ENCODE results near the gene CMTM7.
A peak's percentile ranks its signal among the peaks of the same experiment; 100 is the strongest.
"Not testable (repeated sequence)": the region's sequence is repeated elsewhere in the genome, so short reads cannot be mapped to it uniquely, and the experiment has no call there.

The CMTM7 gene

DNA sequence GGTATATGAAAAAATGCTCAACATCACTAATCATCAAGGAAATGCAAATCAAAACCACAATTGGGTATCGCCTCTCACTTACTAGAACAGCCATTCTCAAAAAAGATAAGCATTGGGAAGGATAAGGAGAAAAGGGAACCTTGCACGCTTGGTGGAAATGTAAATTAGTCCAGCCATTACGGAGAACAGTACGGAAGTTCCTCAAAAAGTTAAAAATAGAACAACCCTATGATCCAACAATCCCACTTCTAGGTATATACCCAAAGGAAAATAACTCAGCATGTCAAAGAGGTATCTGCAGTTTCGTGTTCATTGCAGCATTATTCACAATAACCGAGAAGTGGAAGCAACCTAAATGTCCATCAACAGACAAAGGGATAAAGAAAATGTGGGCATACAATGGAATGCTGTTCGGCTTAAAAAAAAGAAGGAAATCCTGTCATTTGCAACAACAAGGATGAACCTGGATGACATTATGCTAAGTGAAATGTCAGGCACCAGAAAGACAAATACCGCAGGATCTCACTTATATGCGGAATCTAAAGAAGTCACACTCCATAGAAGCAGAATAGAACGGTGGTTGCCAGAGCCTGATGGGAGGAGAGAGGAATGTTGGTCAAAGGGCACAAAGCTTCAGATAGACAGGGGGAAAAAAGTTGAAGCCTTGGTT lies 11.7 kb upstream of the CMTM7 start:
- Histone ChIP-seq H3K4me1 (peaks cover 35% of the 10 kb centered on the region), H3K4me3 (no peak overlapping the region), H3K27ac (no peak overlapping the region), H3K9me3 (no peaks in the 10 kb centered on the region), H3K27me3 (no peaks in the 10 kb centered on the region), H3K4me2 (no peak overlapping the region), H3K36me3 (no peaks in the 10 kb centered on the region), H4K20me1 (peaks cover 5% of the 10 kb centered on the region; the same call in 1 of the 2 replicates), H3K9ac (no peak overlapping the region)
- TF ChIP-seq Cebpa-rat (IDR thresholded peaks at IDR 0.05), result no peak

DNA sequence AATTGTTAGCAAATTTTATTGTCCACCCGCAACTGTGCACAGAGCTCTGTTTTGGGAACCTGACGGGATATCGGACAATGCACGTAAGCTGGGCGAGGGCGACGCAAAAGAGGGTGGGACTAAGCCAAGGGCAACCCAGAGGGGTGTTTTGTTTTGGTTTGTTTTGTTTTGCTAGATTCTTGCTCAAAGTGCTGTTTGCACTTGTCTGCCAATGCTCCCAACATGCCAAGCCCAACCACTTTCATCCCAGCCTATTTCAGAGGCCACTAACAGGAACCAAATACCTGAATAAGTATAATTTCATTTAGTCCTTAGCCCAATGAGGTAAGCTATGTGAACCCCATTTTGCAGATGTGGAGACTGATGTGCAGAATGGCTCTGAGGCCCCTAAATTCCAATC lies 9.7 kb upstream of the CMTM7 start:
- H3K4me3 ChIP-seq, result no peak overlapping the region
- no peak for TF ChIP-seq Cebpa-rat (IDR thresholded peaks at IDR 0.05)
- peaks cover 32% of the 10 kb centered on the region for H3K4me1 ChIP-seq
- H4K20me1 ChIP-seq, result no peaks in the 10 kb centered on the region
- H3K9ac ChIP-seq, result no peak overlapping the region
- no peaks in the 10 kb centered on the region for H3K36me3 ChIP-seq
- no peak overlapping the region for H3K4me2 ChIP-seq
- no peaks in the 10 kb centered on the region for H3K9me3 ChIP-seq
- H3K27me3 ChIP-seq, result no peaks in the 10 kb centered on the region
- no peak overlapping the region for H3K27ac ChIP-seq

DNA sequence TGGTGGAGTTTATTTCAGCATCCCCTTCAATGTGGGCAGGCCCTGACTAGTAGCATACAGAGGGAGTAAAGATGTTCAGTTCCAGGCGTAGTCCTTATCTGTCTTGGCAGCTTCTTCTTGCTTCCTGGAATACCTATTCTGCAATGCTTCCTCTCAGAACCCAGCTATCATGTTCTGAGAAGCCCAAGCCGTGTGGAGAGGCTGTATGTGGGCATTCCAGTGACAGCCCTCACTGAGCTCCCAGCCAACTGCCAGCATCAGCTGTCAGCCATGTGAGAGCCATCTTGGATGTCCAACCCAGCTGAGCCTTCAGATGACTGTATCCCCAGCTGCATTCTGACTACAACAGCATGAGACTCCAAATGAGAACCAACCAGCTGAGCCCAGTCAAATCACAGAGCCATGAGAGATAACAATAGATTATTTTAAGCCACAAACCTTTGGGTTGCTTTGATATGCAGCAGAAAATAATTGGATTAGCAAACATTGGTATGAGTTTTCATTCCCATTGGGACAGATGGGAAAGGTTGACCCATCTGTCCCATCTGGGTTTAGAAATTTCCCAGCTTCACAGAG lies 8.4 kb upstream of the CMTM7 start:
- H3K4me3 ChIP-seq, result no peak overlapping the region
- H3K36me3 ChIP-seq, result no peaks in the 10 kb centered on the region
- H3K4me2 ChIP-seq, result peak overlapping the region; percentile 76; the same call in 1 of the 2 replicates
- TF ChIP-seq Cebpa-rat (IDR thresholded peaks at IDR 0.05), result no peak
- H3K9ac ChIP-seq, result no peak overlapping the region
- no peaks in the 10 kb centered on the region for H3K9me3 ChIP-seq
- peaks cover 42% of the 10 kb centered on the region for H3K4me1 ChIP-seq
- no peaks in the 10 kb centered on the region for H4K20me1 ChIP-seq
- no peak overlapping the region for H3K27ac ChIP-seq
- no peaks in the 10 kb centered on the region for H3K27me3 ChIP-seq

DNA sequence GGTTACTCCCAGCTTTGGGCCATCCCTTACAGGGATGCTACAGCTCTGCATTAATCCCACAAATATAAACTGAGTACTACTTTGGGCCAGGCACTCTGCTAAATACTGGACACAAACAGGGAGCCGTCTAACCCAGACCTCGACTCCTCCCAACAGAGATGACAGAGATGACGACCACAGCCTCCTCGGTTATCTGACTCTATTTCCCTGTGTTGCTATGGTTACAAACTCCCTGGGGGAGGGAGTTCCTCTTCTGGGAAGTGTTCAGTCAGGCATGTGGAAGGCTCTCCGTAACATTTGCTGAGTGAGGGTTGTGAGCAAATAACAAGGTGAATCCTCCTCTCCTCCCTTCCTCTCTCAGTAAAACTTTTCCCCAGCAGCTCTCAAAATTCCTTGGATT lies 6.7 kb upstream of the CMTM7 start:
- Histone ChIP-seq H3K27ac (peak overlapping the region; percentile 53), H3K4me2 (peak overlapping the region; percentile 76), H3K36me3 (no peaks in the 10 kb centered on the region), H3K4me1 (peaks cover 60% of the 10 kb centered on the region), H3K4me3 (0 out of 2 replicates have a peak overlapping the region, but pooled peaks have one; percentile 26), H3K27me3 (no peaks in the 10 kb centered on the region), H3K9ac (peak overlapping the region; percentile 36; the same call in 1 of the 2 replicates), H4K20me1 (no peaks in the 10 kb centered on the region), H3K9me3 (no peaks in the 10 kb centered on the region)
- no peak for TF ChIP-seq Cebpa-rat (IDR thresholded peaks at IDR 0.05)

DNA sequence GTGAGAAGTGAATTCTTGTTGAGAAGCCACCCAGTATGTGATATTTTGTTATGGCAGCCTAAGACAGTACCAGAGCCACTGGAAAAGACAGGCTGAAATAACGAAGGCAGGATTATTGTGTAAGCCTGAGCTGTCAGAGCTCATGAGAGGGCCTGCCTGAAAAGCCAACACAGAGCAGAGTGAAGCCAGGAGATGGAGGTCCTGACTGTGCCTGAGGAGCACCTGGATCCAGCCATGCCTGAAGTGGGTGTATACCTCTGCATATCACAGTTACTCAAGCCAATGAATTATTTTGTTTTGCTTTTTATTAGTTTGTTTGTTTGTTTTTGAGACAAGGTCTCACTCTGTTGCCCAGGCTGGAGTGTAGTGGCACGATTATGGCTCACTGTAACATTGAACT lies 4.1 kb upstream of the CMTM7 start:
- Histone ChIP-seq H3K9me3 (no peaks in the 10 kb centered on the region), H3K27ac (no peak overlapping the region), H3K4me1 (peaks cover 74% of the 10 kb centered on the region), H3K36me3 (no peaks in the 10 kb centered on the region), H3K27me3 (no peaks in the 10 kb centered on the region), H4K20me1 (0 out of 2 replicates have a peak, but pooled peaks cover 1% of the 10 kb centered on the region), H3K4me2 (no peak overlapping the region), H3K4me3 (no peak overlapping the region), H3K9ac (no peak overlapping the region)
- no peak for TF ChIP-seq Cebpa-rat (IDR thresholded peaks at IDR 0.05)

DNA sequence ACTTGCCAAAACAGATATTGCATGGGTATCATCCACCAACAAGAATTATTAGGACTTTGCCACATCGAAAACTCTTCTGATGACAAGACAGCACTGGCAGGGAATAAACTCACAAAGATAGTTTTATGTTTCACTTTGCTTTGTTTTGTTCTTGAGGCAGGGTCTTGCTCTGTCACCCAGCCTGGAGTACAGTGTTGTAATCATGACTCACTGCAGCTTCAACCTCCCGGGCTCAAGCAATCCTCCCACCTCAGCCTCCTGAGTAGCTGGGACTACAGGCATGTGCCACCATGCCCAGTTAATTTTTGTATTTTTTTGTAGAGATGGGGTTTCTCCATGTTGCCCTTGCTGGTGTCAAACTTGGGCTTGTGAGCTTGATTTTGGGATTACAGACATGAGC lies 2.1 kb upstream of the CMTM7 start:
- peaks cover 76% of the 10 kb centered on the region for H3K4me1 ChIP-seq
- H3K27ac ChIP-seq, H3K36me3 ChIP-seq, H3K4me3 ChIP-seq, H3K9me3 ChIP-seq, H3K27me3 ChIP-seq, H3K9ac ChIP-seq: not testable (repeated sequence)
- H4K20me1 ChIP-seq, result peaks cover 22% of the 10 kb centered on the region
- peak overlapping the region; percentile 26; the same call in 1 of the 2 replicates for H3K4me2 ChIP-seq

DNA sequence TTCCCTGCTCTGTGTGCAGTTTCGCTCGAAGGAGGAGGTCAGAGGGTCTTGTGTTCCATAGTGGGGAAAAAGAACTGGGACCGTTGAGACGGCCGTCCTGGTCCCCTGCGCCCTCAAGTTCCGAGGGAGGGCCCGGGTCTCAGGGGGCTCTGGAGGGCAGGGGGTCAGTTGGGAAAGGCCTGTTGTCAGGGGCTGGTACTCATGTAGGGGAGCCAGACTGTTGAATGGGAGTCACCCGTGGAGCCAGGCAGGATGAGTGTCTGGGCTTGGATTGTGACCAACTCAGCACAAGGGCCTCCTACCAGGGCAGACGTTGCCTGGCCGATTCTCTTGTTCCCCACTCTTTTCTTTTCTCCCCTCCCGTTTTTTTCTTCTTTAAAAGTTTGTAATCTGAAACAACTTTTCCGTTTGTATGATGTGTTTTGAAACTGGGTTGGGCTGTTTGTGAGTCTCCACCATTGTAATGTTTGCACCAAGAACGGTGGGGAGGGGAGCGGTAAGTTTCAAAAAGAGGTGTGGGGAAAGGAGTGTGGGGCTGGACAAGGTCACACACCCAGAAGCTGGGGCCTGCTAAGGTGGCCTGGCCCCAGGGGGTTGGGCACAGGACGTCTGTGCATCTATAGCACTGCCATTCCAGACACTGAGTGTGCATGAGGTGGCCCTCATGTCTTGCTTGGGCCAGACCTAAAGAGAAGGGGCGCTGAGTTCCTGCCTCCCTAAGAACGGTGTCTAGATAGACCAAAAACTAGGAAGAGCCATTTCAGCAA lies 1.1 kb downstream of the CMTM7 start:
- no peak for TF ChIP-seq Cebpa-rat (IDR thresholded peaks at IDR 0.05)
- Histone ChIP-seq H3K4me3 (peak overlapping the region; percentile 89), H3K9ac (peak overlapping the region; percentile 92), H3K4me2 (peak overlapping the region; percentile 90), H3K4me1 (peaks cover 86% of the 10 kb centered on the region), H4K20me1 (peaks cover 53% of the 10 kb centered on the region), H3K9me3 (no peaks in the 10 kb centered on the region), H3K27ac (peak overlapping the region; percentile 91), H3K36me3 (peaks cover 6% of the 10 kb centered on the region; the same call in 1 of the 2 replicates), H3K27me3 (no peaks in the 10 kb centered on the region)

DNA sequence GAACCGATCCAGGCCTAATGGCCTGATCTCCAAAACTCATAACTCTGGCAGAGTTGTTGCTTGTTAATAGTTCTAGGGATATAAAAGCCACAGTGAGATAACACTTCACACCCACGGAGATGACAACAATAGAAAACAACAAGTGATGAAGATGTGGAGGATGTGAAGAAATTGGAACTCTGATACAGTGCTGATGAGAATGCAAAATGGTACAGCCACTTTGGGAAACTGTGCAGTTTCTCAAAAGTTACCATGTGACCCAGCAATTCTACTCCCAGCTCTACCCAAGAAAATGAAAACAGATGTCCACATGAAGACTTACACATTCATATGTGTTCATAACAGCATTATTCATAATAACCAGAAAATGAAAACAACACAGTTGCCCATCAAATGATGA lies 3.8 kb downstream of the CMTM7 start:
- H3K9me3 ChIP-seq, result no peaks in the 10 kb centered on the region
- no peak for TF ChIP-seq Cebpa-rat (IDR thresholded peaks at IDR 0.05)
- H3K27me3 ChIP-seq, result no peaks in the 10 kb centered on the region
- peaks cover 6% of the 10 kb centered on the region; the same call in 1 of the 2 replicates for H3K36me3 ChIP-seq
- peaks cover 86% of the 10 kb centered on the region for H3K4me1 ChIP-seq
- H3K4me3 ChIP-seq, result no peak overlapping the region
- no peak overlapping the region for H3K27ac ChIP-seq
- H3K9ac ChIP-seq, result no peak overlapping the region
- H3K4me2 ChIP-seq, result peak overlapping the region; percentile 90
- H4K20me1 ChIP-seq, result peaks cover 81% of the 10 kb centered on the region

DNA sequence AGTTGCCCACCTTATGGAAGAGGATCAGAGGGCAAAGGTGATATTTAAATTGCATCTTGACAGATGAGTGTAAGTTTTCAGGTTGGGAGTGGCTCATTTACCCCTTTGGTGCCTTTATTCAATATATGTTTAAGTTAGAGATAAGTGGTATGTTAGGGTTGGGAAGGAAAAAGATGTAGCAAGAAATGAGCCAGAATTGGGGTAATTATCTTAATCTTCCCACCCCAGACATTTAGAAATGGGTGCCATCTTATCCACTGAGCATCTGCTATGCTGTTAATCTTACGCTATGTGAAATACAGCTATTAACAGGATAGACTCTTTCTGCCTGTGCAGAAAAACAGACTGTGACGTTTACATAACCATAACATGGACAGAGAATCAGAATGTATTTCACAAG lies 6.3 kb downstream of the CMTM7 start:
- H3K36me3 ChIP-seq, result peaks cover 6% of the 10 kb centered on the region; the same call in 1 of the 2 replicates
- H3K27ac ChIP-seq, result no peak overlapping the region
- peak overlapping the region; percentile 90 for H3K4me2 ChIP-seq
- H3K4me3 ChIP-seq, result no peak overlapping the region
- H4K20me1 ChIP-seq, result peaks cover 93% of the 10 kb centered on the region
- TF ChIP-seq Cebpa-rat (IDR thresholded peaks at IDR 0.05), result no peak
- H3K4me1 ChIP-seq, result peaks cover 99% of the 10 kb centered on the region
- no peak overlapping the region for H3K9ac ChIP-seq
- H3K9me3 ChIP-seq, result no peaks in the 10 kb centered on the region
- no peaks in the 10 kb centered on the region for H3K27me3 ChIP-seq

DNA sequence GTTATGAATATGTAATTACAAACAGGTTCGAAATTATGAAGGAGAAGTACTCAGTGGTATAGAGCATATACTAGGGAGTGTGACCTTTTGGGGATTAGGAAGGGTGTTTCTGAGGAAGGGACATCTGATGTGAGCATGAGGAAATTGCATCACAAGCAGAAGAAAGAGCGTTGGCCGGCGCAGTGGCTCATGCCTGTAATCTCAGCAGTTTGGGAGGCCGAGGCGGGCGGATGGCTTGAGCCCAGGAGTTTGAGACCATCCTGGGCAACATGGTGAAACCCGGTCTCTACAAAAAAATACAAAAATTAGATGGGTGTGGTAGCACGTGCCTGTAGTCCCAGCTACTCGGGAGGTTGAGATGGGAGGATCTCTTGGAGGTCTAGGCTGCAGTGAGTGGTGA lies 6.9 kb downstream of the CMTM7 start:
- Histone ChIP-seq H3K9me3 (no peaks in the 10 kb centered on the region), H4K20me1 (peaks cover 93% of the 10 kb centered on the region), H3K9ac (no peak overlapping the region), H3K4me1 (peaks cover 99% of the 10 kb centered on the region), H3K36me3 (peaks cover 6% of the 10 kb centered on the region; the same call in 1 of the 2 replicates), H3K4me3 (no peak overlapping the region), H3K4me2 (peak overlapping the region; percentile 90), H3K27me3 (no peaks in the 10 kb centered on the region), H3K27ac (peak overlapping the region; percentile 42)
- no peak for TF ChIP-seq Cebpa-rat (IDR thresholded peaks at IDR 0.05)
